Pancreas (tissue), 10 donors: ENCODE measurements around the gene LHPP. TPM values are rescaled to one million over a fixed set of nuclear protein-coding genes. Genes with fewer than 3 reads are reported as not detected.

Experiments
- ATAC-seq, 4 donors: fragments of 200-7000 bp; cut with Tn5 transposase; one replicate each; pipeline versions ENCODE4 v1.8.0 to v1.9.1; 2020; ENCODE audit warnings: mild to moderate bottlenecking in 4 of 4, moderate library complexity in 4 of 4
- DNase-seq, 6 donors: peaks; one replicate each; pipeline ENCODE4 v3.0.0-alpha.2; 2020
- FAIRE-seq: peaks from 2 replicates; lab custom pipeline; 2012; peaks lifted over from hg19 to GRCh38; lab: Jason Lieb, UNC
- H3K27ac ChIP-seq, 4 donors: fragments of 200-600 bp; sonication (generic); 1 replicate in 3 of 4; 2 replicates in 1 of 4; pipeline versions ENCODE4 v1.5.0 to v1.8.0; 2020
- H3K27me3 ChIP-seq, 4 donors: fragments of 200-600 bp; one replicate each; pipeline ENCODE4 v1.8.0; 2021
- H3K36me3 ChIP-seq, 3 donors: fragments of 200-600 bp; sonication (generic) in 1 of 3; one replicate each; pipeline versions ENCODE4 v1.5.0 to v1.8.0; 2020 to 2021
- H3K4me1 ChIP-seq, 3 donors: fragments of 200-600 bp; one replicate each; pipeline ENCODE4 v1.8.0; 2021
- H3K4me3 ChIP-seq, 4 donors: fragments of 200-600 bp; sonication (generic) in 2 of 4; one replicate each; pipeline versions ENCODE4 v1.5.0 to v1.8.0; 2020 to 2021
- H3K9me3 ChIP-seq, 4 donors: fragments of 200-600 bp; one replicate each; pipeline ENCODE4 v1.8.0; 2021
- CTCF ChIP-seq, 4 donors: fragments of 200-600 bp; sonication (generic) in 3 of 4; IDR thresholded peaks; one replicate each; pipeline versions ENCODE4 v1.5.0 to v1.8.0; 2021; ENCODE audit warnings: antibody characterized with exemption in 4 of 4
- WGBS, 2 donors: extraction: QIAGEN DNeasy Blood & Tissue Kit; methylation state at CpG; one replicate each; pipeline ENCODE4 v1.1.7; 2013; 5-methylcytosine and 5-hydroxymethylcytosine counted together
- intact Hi-C, 3 donors: fragments of 100-400 bp; cut with DNase I; formaldehyde crosslinking; loops; one replicate each; pipeline versions ENCODE4 v1.11.1 to v1.14.2; 2022
- polyA plus RNA-seq, 2 donors: library from polyadenylated mRNA; stranded (reverse); fragments of 200-250 nt; gene quantifications; one replicate each; pipeline ENCODE4 v1.2.3, GENCODE V29; 2013
- total RNA-seq, 6 donors: library from RNA; stranded (reverse); fragmentation: NEBNext Ultra II Directional in 4 of 6; extraction: Animal tissue kit (Norgen Biotek cat#: 25700) in 4 of 6; gene quantifications; one replicate each; pipeline versions ENCODE4 v1.2.1 to v1.2.4, GENCODE V29; 2021 to 2023
- donor health status: healthy with polysubstance abuse.
- donor health status: DM: no; HTN: no; CAD: no; lungs with moderate emphysema.
- donor health status: DM: no; HTN: no; CAD: no.
- donor health status: control.
- donor health status: control.
- donor health status: Bipolar disorder and iron deficiency.
- donor health status: DM: yes; HTN: yes; CAD: no.
- donor health status: DM: no; HTN: no; CAD: no.
- donor health status: DM: no; HTN: no; CAD: no.
- donor health status: DM: yes; HTN: yes; CAD: no.

The LHPP gene
- total and polyA plus RNA-seq, 8 donors, result 5.3 to 10.8 (median 7.8) TPM

GRCh38 chr10:124465003-124465776 lies 3.6 kb downstream of the LHPP start:
- no peak overlapping the region for H3K27ac ChIP-seq

GRCh38 chr10:124465777-124466488 lies 4.3 kb downstream of the LHPP start:
- intact Hi-C loops, result no loop called here
- Histone ChIP-seq H3K27ac (no peak overlapping the region), H3K27me3 (no peaks in the 10 kb centered on the region), H3K9me3 (no peaks in the 10 kb centered on the region), H3K36me3 (no peaks in the 10 kb centered on the region), H3K4me1 (peaks cover 0 to 3% (median 0%) of the 10 kb centered on the region in 3 donors), H3K4me3 (no peak overlapping the region)
- ATAC-seq (no peak), FAIRE-seq (no peak), DNase-seq (no peak)
- 70 to 74% methylated on average over 9 of the region's 9 CpGs for WGBS, 2 donors
- no peak for TF ChIP-seq CTCF (IDR thresholded peaks at IDR 0.05)

More at GRCh38 chr10:124465003-124465776, 3.6 kb downstream of the LHPP start:
- H3K4me3 ChIP-seq, result no peak overlapping the region
- no peak for TF ChIP-seq CTCF (IDR thresholded peaks at IDR 0.05)
- intact Hi-C loops, result no loop called here
- WGBS, 2 donors, result 83 to 90% methylated on average over 17 of the region's 17 CpGs
- peaks cover 0 to 3% (median 0%) of the 10 kb centered on the region in 3 donors for H3K4me1 ChIP-seq
- FAIRE-seq (no peak), DNase-seq (no peak), ATAC-seq (no peak)
- H3K27me3 ChIP-seq, result no peaks in the 10 kb centered on the region
- H3K36me3 ChIP-seq, result no peaks in the 10 kb centered on the region
- H3K9me3 ChIP-seq, result no peaks in the 10 kb centered on the region

GRCh38 chr10:124467165-124467564 lies 5.5 kb downstream of the LHPP start:
- TF ChIP-seq CTCF (IDR thresholded peaks at IDR 0.05), result no peak
- Histone ChIP-seq H3K27ac (no peak overlapping the region), H3K4me3 (no peak overlapping the region), H3K27me3 (no peaks in the 10 kb centered on the region), H3K9me3 (no peaks in the 10 kb centered on the region), H3K4me1 (peaks cover 0 to 3% (median 0%) of the 10 kb centered on the region in 3 donors), H3K36me3 (no peaks in the 10 kb centered on the region)
- 84 to 92% methylated on average over 4 of the region's 4 CpGs for WGBS, 2 donors
- DNase-seq, result no peak
- no peak for FAIRE-seq
- no peak for ATAC-seq
- intact Hi-C loops, result no loop called here

GRCh38 chr10:124468624-124469023 lies 7.0 kb downstream of the LHPP start:
- 87 to 89% methylated on average over 13 of the region's 13 CpGs for WGBS, 2 donors
- FAIRE-seq (no peak), DNase-seq (no peak), ATAC-seq (no peak)
- Histone ChIP-seq H3K4me1 (no peaks in the 10 kb centered on the region), H3K9me3 (no peaks in the 10 kb centered on the region), H3K27ac (no peak overlapping the region), H3K27me3 (no peaks in the 10 kb centered on the region), H3K36me3 (no peaks in the 10 kb centered on the region), H3K4me3 (no peak overlapping the region)
- intact Hi-C loops, result no loop called here
- TF ChIP-seq CTCF (IDR thresholded peaks at IDR 0.05), result no peak
